Fibroblast of skin of back (primary cell): ENCODE results near the gene RNF41. TPM values are rescaled to one million over a fixed set of nuclear protein-coding genes. Genes with fewer than 3 reads are reported as not detected.
"Not testable (repeated sequence)": the region's sequence is repeated elsewhere in the genome, so short reads cannot be mapped to it uniquely, and the experiment has no call there.

Source experiments
- DNase-seq: peaks from one replicate; pipeline ENCODE4 v3.0.0-alpha.2; 2013
- polyA plus RNA-seq, 2 experiments: library from polyadenylated mRNA; unstranded; fragments of 120-200 nt; gene quantifications; one replicate each; pipeline ENCODE4 v1.2.1, GENCODE V29; 2013; ENCODE audit not compliant: insufficient read length in 2 of 2

RNF41 gene
- 74.9 TPM for polyA plus RNA-seq (2013, experiment 1 of 2; ENCODE audit: insufficient read length)
- polyA plus RNA-seq (2013, experiment 2 of 2; ENCODE audit: insufficient read length): 83.9 TPM

- peak; percentile 98 for DNase-seq
Observed at GRCh38 chr12:56221757-56222530, at the start of gene RNF41. Gene RNF41, minus strand, starts transcription at chr12:56221922. Its CDS starts 7,875 bp downstream, at chr12:56214047.

- DNase-seq: peak; percentile 33
Observed at GRCh38 chr12:56271031-56271430, 49.3 kb upstream of the RNF41 start.

- DNase-seq: no peak
Observed at GRCh38 chr12:56267443-56268071, 45.8 kb upstream of the RNF41 start.

- DNase-seq: peak; percentile 87
Observed at GRCh38 chr12:56266693-56267442, 45.1 kb upstream of the RNF41 start, which contains the start of gene COQ10A. Gene COQ10A, plus strand, starts transcription at chr12:56266942. Its CDS starts 177 bp downstream, at chr12:56267119.

GRCh38 chr12:56266068-56266692, 44.5 kb upstream of the RNF41 start:
- not testable (repeated sequence) for DNase-seq

- not testable (repeated sequence) for DNase-seq
Observed at GRCh38 chr12:56262955-56263354, 41.2 kb upstream of the RNF41 start.

- peak; percentile 95 for DNase-seq
Observed at GRCh38 chr12:56261503-56262232, 39.9 kb upstream of the RNF41 start.

GRCh38 chr12:56260921-56261320, 39.2 kb upstream of the RNF41 start:
- DNase-seq: no peak

- no peak for DNase-seq
Observed at GRCh38 chr12:56260380-56260779, 38.7 kb upstream of the RNF41 start.

- DNase-seq: no peak
Observed at GRCh38 chr12:56258820-56259183, 37.1 kb upstream of the RNF41 start.

GRCh38 chr12:56258068-56258819, 36.5 kb upstream of the RNF41 start, which contains the start of gene ANKRD52:
Gene ANKRD52, minus strand, starts transcription at chr12:56258384. Its CDS starts 115 bp downstream, at chr12:56258269.
- peak; percentile 82 for DNase-seq

GRCh38 chr12:56257491-56258067, 35.9 kb upstream of the RNF41 start:
- DNase-seq: peak; percentile 47

GRCh38 chr12:56257071-56257470, 35.3 kb upstream of the RNF41 start:
- DNase-seq: no peak

GRCh38 chr12:56256326-56256960, 34.7 kb upstream of the RNF41 start:
- DNase-seq: peak; percentile 67

- DNase-seq: no peak
Observed at GRCh38 chr12:56255671-56256070, 33.9 kb upstream of the RNF41 start.

- DNase-seq: no peak
Observed at GRCh38 chr12:56253091-56253490, 31.4 kb upstream of the RNF41 start.

GRCh38 chr12:56252649-56253048, 30.9 kb upstream of the RNF41 start:
- no peak for DNase-seq

GRCh38 chr12:56248711-56249110, 27.0 kb upstream of the RNF41 start:
- no peak for DNase-seq

GRCh38 chr12:56247923-56248322, 26.2 kb upstream of the RNF41 start:
- DNase-seq: no peak

GRCh38 chr12:56244494-56244893, 22.8 kb upstream of the RNF41 start:
- DNase-seq: no peak
